A673 (cell line): Measurements from ENCODE around the gene MYOG. TPM values are rescaled to one million over a fixed set of nuclear protein-coding genes. Genes with fewer than 3 reads are reported as not detected.

ENCODE experiments used
- BruUV-seq: library from RNA; stranded (reverse); fragments of 400-500 nt; replicated peaks from 2 replicates; lab custom pipeline; 2021; lab: Mats Ljungman, UMichigan
- CTCF ChIA-PET: fragments of 300-600 bp; sonication (Branson Sonifier 250); formaldehyde crosslinking; loops from one replicate; lab custom pipeline; 2022; ENCODE audit warnings: antibody characterized with exemption; lab: Charles Lee
- POLR2A ChIA-PET: fragments of 300-600 bp; sonication (Branson Sonifier 250); formaldehyde crosslinking; loops from one replicate; lab custom pipeline; 2022; ENCODE audit warnings: antibody characterized with exemption; ENCODE audit not compliant: low non-redundant PET; lab: Charles Lee
- DNase-seq: peaks from one replicate; pipeline ENCODE4 v3.0.0-alpha.2; 2015; ENCODE audit warnings: low spot score
- H3K27ac ChIP-seq: fragments of 200-600 bp; sonication (generic); 2 replicates; pipeline ENCODE4 v1.5.1; 2016; ENCODE audit warnings: mixed run types, low read depth, mild to moderate bottlenecking, mixed read lengths, antibody characterized with exemption, low read length; ENCODE audit not compliant: poor library complexity, severe bottlenecking
- H3K27me3 ChIP-seq: fragments of 200-600 bp; sonication (generic); replicated peaks from 2 replicates; pipeline ENCODE4 v1.6.1; 2017; ENCODE audit warnings: mixed run types, low read depth, mild to moderate bottlenecking, mixed read lengths, antibody characterized with exemption, low read length; ENCODE audit not compliant: insufficient read depth, poor library complexity
- H3K36me3 ChIP-seq: fragments of 200-600 bp; sonication (generic); 2 replicates; pipeline ENCODE4 v1.6.1; 2016; ENCODE audit warnings: mixed run types, mild to moderate bottlenecking, mixed read lengths, antibody characterized with exemption, low read length; ENCODE audit not compliant: insufficient read depth, poor library complexity, severe bottlenecking
- H3K4me1 ChIP-seq: fragments of 200-600 bp; sonication (generic); 2 replicates; pipeline ENCODE4 v1.6.1; 2017; ENCODE audit warnings: mixed run types, mild to moderate bottlenecking, mixed read lengths, antibody characterized with exemption, low read length; ENCODE audit not compliant: insufficient read depth, poor library complexity, severe bottlenecking
- H3K4me3 ChIP-seq: fragments of 200-600 bp; sonication (generic); 2 replicates; pipeline ENCODE4 v1.5.1; 2016; ENCODE audit warnings: low read depth, mixed run types, mild to moderate bottlenecking, mixed read lengths, low read length; ENCODE audit not compliant: poor library complexity, severe bottlenecking
- H3K9me3 ChIP-seq: fragments of 200-600 bp; sonication (generic); 2 replicates; pipeline ENCODE4 v1.6.1; 2016; ENCODE audit warnings: mixed run types, low read depth, mild to moderate bottlenecking, mixed read lengths, antibody characterized with exemption, low read length; ENCODE audit not compliant: poor library complexity, severe bottlenecking
- EZH2 ChIP-seq: fragments of 200-600 bp; sonication (generic); IDR thresholded peaks from 2 replicates; pipeline ENCODE4 v1.6.1; 2017; ENCODE audit warnings: borderline replicate concordance, low read depth, mild to moderate bottlenecking, mixed read lengths, antibody characterized with exemption, low read length; ENCODE audit not compliant: poor library complexity, severe bottlenecking
- intact Hi-C: fragments of 100-400 bp; cut with micrococcal nuclease; formaldehyde crosslinking; loops from one replicate; pipeline ENCODE4 v1.10.0; 2022; ENCODE audit not compliant: unreplicated experiment
- total RNA-seq: library from RNA; stranded (reverse); gene quantifications from 2 replicates; pipeline ENCODE4 v1.2.3, GENCODE V29; 2021
- TF ChIP-seq, protein P1 (sequence below): fragments of 300-800, 200-600 bp; sonication (generic); conservative IDR thresholded peaks from 2 replicates; pipeline ENCODE4 v1.5.1; 2017; ENCODE audit warnings: low read depth, mild to moderate bottlenecking, antibody characterized with exemption, low read length, moderate library complexity, mixed read lengths

Gene MYOG
- total RNA-seq, 1 experiment from 2014 or later = not detected

DNA sequence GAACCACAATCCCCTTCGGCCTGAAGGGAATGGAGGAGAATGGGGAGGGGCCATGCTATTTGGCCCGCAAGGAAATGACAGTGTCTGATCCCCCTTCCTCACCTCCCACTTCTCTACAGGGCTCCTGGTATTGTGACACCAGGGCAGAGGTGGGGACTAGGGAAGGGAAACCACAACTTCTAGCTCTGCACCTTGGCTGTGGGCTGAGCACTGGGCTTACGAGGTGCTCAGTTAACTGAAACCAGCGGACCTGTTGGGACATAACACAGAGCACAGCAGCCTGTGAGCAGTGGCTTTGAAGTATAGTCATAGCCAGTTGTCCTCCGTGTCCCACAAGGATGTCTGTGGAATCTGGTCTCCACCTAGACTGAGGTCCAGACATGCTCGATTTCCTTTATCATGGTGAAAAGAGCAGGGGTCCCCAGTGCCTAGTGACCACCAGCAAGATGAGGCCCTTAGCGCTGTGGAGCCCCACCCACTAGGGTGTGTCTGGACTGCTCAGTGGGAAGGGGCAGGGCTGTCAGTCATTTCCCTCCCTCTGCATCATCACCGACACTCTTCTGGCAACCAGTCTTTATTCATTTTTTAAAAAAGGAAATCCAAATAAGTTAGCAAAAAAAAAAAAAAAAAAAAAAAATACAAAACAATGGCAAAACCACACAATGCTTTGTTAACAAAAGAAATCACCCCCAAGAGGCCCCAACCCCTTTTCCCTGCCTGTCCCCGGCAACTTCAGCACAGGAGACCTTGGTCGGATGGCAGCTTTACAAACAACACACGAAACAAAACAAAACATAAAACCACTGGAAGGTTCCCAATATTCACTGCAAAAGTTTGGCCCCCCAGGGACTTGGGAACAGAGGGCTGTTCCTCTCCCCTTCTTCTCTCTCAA is 3.0 kb downstream of the MYOG start:
- BruUV-seq = no TSS peak
- Histone ChIP-seq H3K27me3 (peaks cover 4% of the 10 kb centered on the region), H3K4me1 (no peaks in the 10 kb centered on the region), H3K27ac (no peak overlapping the region), H3K36me3 (no peaks in the 10 kb centered on the region), H3K4me3 (no peak overlapping the region), H3K9me3 (no peaks in the 10 kb centered on the region)
- TF ChIP-seq, protein P1, sequence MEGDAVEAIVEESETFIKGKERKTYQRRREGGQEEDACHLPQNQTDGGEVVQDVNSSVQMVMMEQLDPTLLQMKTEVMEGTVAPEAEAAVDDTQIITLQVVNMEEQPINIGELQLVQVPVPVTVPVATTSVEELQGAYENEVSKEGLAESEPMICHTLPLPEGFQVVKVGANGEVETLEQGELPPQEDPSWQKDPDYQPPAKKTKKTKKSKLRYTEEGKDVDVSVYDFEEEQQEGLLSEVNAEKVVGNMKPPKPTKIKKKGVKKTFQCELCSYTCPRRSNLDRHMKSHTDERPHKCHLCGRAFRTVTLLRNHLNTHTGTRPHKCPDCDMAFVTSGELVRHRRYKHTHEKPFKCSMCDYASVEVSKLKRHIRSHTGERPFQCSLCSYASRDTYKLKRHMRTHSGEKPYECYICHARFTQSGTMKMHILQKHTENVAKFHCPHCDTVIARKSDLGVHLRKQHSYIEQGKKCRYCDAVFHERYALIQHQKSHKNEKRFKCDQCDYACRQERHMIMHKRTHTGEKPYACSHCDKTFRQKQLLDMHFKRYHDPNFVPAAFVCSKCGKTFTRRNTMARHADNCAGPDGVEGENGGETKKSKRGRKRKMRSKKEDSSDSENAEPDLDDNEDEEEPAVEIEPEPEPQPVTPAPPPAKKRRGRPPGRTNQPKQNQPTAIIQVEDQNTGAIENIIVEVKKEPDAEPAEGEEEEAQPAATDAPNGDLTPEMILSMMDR = no peak
- TF ChIP-seq EZH2 = no peak
- ChIA-PET POLR2A (interaction anchor here (0.6 kb wide), 1 partner anchor 36 kb away, joined by 5 read pairs; no protein-coding TSS in a partner anchor), CTCF (no interaction called here)
- intact Hi-C loops = no loop called here
- no peak for DNase-seq

GRCh38 chr1:203082231-203082505 is 3.6 kb downstream of the MYOG start:
- H3K27me3 ChIP-seq = peaks cover 4% of the 10 kb centered on the region
- H3K9me3 ChIP-seq = no peaks in the 10 kb centered on the region
- BruUV-seq = no TSS peak
- ChIA-PET CTCF (no interaction called here), POLR2A (no interaction called here)
- H3K4me1 ChIP-seq = no peaks in the 10 kb centered on the region
- TF ChIP-seq EZH2 = no peak
- H3K4me3 ChIP-seq = no peak overlapping the region
- no peak for DNase-seq
- intact Hi-C loops = no loop called here
- H3K27ac ChIP-seq = no peak overlapping the region
- no peaks in the 10 kb centered on the region for H3K36me3 ChIP-seq

DNA sequence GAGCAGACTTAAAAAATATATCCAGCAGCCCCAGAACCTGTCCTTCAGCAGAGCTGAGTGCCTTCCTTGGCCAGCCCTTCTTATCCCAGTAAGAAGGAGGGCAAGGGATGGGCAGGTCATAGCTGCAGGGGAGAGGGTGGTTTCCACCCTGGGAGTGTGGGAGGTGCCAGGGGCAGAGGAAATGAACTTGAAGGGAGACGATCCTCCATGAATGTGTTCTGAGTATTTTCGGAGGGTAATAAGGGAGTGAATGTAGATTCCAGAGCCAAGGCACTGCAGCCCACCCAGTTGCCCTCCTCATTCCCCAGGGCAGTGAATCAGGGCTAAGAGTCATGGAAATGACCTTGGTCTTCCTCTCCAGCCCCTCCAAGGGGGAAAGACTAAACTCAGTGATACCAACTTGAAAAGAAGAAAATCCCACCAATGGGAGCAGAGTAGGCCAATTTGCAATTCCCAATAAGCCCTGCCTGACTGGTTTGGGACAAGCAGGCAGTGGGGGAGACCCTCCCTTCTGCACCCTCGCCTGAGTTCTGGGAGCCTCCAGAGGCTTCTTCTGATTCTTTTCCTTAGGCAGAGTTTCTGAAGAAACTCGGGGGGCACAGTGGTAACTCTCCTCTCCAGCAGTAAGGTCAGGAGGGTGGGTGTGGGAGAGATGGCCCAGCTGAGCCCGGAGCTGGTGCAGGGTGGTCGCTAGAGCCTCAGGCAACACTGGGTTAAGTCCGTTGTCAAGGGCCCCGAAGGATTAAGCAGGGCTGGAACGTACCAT is 4.2 kb downstream of the MYOG start:
- Histone ChIP-seq H3K27ac (no peak overlapping the region), H3K4me1 (no peaks in the 10 kb centered on the region), H3K27me3 (peaks cover 4% of the 10 kb centered on the region), H3K36me3 (no peaks in the 10 kb centered on the region), H3K4me3 (no peak overlapping the region), H3K9me3 (no peaks in the 10 kb centered on the region)
- DNase-seq = no peak
- intact Hi-C loops = no loop called here
- no TSS peak for BruUV-seq
- no peak for TF ChIP-seq EZH2
- TF ChIP-seq, protein P1 = no peak
- ChIA-PET POLR2A (no interaction called here), CTCF (no interaction called here)
